ENCODE results near the gene CHKA. TPM values are rescaled to one million over a fixed set of nuclear protein-coding genes. Genes with fewer than 3 reads are reported as not detected.

The CHKA gene
- total and polyA plus RNA-seq, 2 donors (not counting 3 experiments of a cell fraction or from before 2014, with no cell fraction given) = 21.4 to 25.1 TPM

DNA sequence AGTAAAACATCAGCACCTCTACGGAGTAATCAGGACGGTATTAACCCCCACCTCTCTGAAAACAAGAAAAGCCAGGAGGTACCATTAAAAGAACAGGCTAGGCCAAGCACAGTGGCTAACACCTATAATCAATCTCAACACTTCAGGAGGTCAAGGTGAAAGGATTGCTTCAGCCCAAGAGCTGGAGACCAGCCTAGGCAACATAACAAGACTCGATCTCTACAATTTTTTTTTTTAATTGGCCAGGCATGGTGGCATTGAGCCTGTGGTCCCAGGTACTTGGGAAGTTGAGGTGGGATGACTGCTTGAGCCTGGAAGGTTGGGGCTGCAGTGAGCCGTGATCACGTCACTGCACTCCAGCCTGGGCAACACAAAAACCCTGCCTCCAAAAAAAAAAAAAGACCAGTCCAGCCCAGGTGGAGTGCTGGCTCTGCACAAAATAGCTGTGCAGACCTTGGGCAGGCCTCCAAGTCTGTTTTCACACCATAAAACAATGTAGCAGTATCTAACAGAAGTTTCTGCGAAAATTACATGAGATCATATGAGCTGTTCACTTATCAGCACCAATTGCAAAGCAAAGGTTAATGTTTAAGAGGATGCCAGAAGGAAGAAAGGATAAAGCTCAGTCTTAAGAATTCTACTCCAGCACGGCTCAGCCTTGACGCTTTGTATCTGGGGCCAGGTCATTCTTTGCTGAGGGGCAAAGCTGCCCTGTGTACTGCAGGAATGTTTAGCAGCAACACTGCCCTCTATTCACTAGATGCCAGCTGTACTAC lies 14.8 kb downstream of the CHKA start:
- H2AFZ ChIP-seq (ENCODE audit: low read depth, low read length) = no peak overlapping the region
- no peak overlapping the region for H3K4me2 ChIP-seq (ENCODE audit: insufficient read depth, low read length)
- BruUV-seq (replicated peaks) = no TSS peak
- peak; percentile 85 for FAIRE-seq
- peak; percentile 57 for DNase-seq (ENCODE audit: low read depth, low spot score)
- peaks cover under 1% of the 10 kb centered on the region for H3K4me1 ChIP-seq (ENCODE audit: control insufficient read depth, extremely low read depth, insufficient read depth, low read length)
- POLR2A ChIA-PET = no interaction called here
- H3K4me3 ChIP-seq (replicated peaks in 1 of 3; ENCODE audit: insufficient read depth in 1 of 3, low read depth in 1 of 3, low read length in 3 of 3) = no peak overlapping the region
- no peak overlapping the region for H3K9ac ChIP-seq (replicated peaks; ENCODE audit: extremely low read depth, insufficient read depth, low read length)
- no peak overlapping the region for H3K27ac ChIP-seq (ENCODE audit: insufficient read depth, low read depth, low read length)
- TF ChIP-seq POLR2A (IDR thresholded peaks at IDR 0.05; ENCODE audit: low read depth, low read length) (no peak), FOS (IDR thresholded peaks at IDR 0.05; ENCODE audit: borderline replicate concordance, insufficient read depth, low read length) (no peak), JUN (IDR thresholded peaks at IDR 0.05; ENCODE audit: borderline replicate concordance, insufficient read depth, insufficient read length, low read depth) (no peak), MAX (IDR thresholded peaks at IDR 0.05; ENCODE audit: insufficient read depth, insufficient read length) (no peak), POLR2AphosphoS5 (IDR thresholded peaks at IDR 0.05; ENCODE audit: insufficient read depth, low read depth, low read length) (no peak), EZH2 (IDR thresholded peaks at IDR 0.05; ENCODE audit: borderline replicate concordance, low read depth, low read length, severe bottlenecking) (no peak), GATA2 (IDR thresholded peaks at IDR 0.05; ENCODE audit: insufficient read depth, insufficient read length, low read depth, low read length) (no peak), MYC (IDR thresholded peaks at IDR 0.05; ENCODE audit: low read depth, low read length) (no peak)
- TF ChIP-seq, protein P1, sequence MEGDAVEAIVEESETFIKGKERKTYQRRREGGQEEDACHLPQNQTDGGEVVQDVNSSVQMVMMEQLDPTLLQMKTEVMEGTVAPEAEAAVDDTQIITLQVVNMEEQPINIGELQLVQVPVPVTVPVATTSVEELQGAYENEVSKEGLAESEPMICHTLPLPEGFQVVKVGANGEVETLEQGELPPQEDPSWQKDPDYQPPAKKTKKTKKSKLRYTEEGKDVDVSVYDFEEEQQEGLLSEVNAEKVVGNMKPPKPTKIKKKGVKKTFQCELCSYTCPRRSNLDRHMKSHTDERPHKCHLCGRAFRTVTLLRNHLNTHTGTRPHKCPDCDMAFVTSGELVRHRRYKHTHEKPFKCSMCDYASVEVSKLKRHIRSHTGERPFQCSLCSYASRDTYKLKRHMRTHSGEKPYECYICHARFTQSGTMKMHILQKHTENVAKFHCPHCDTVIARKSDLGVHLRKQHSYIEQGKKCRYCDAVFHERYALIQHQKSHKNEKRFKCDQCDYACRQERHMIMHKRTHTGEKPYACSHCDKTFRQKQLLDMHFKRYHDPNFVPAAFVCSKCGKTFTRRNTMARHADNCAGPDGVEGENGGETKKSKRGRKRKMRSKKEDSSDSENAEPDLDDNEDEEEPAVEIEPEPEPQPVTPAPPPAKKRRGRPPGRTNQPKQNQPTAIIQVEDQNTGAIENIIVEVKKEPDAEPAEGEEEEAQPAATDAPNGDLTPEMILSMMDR (IDR thresholded peaks at IDR 0.05; ENCODE audit: extremely low read depth in 1 of 2, insufficient read depth in 1 of 2, low read depth in 1 of 2, low read length in 2 of 2) = no peak
- H3K79me2 ChIP-seq (ENCODE audit: control insufficient read depth, insufficient read depth, low read length) = no peaks in the 10 kb centered on the region
- H3K36me3 ChIP-seq (ENCODE audit: control insufficient read depth in 2 of 2, extremely low read depth in 1 of 2, insufficient read depth in 2 of 2, low read length in 2 of 2) = no peaks in the 10 kb centered on the region
- H3K9me1 ChIP-seq (replicated peaks; ENCODE audit: control insufficient read depth, extremely low read depth, insufficient read depth, low read length) = no peaks in the 10 kb centered on the region
- CTCF ChIA-PET = interaction anchor here (0.6 to 1.3 kb wide), 4 partner anchors 34 to 447 kb away, joined by 3 to 5 read pairs (median 4); no protein-coding TSS in a partner anchor
- H3K27me3 ChIP-seq (ENCODE audit: control insufficient read depth in 2 of 2, insufficient read depth in 2 of 2, low read length in 2 of 2) = no peaks in the 10 kb centered on the region
- no peaks in the 10 kb centered on the region for H4K20me1 ChIP-seq (replicated peaks; ENCODE audit: control insufficient read depth, extremely low read depth, insufficient read depth, low read length)
- dilution Hi-C loops (cut with MboI; ENCODE audit: extremely low pct_ligation_motif_present, low sequenced_read_pairs) (no loop called here), intact Hi-C loops (cut with micrococcal nuclease) (no loop called here)
- no peaks in the 10 kb centered on the region for H3K9me3 ChIP-seq (replicated peaks; ENCODE audit: control insufficient read depth, insufficient read depth, low read length)

Data from endothelial cell of umbilical vein (primary cell).